Fibroblast of upper back skin (primary cell): ENCODE results near the gene CFAP100.

Source experiments
- DNase-seq: peaks from one replicate; pipeline ENCODE4 v3.0.0-alpha.2; 2013

The CFAP100 gene

DNA sequence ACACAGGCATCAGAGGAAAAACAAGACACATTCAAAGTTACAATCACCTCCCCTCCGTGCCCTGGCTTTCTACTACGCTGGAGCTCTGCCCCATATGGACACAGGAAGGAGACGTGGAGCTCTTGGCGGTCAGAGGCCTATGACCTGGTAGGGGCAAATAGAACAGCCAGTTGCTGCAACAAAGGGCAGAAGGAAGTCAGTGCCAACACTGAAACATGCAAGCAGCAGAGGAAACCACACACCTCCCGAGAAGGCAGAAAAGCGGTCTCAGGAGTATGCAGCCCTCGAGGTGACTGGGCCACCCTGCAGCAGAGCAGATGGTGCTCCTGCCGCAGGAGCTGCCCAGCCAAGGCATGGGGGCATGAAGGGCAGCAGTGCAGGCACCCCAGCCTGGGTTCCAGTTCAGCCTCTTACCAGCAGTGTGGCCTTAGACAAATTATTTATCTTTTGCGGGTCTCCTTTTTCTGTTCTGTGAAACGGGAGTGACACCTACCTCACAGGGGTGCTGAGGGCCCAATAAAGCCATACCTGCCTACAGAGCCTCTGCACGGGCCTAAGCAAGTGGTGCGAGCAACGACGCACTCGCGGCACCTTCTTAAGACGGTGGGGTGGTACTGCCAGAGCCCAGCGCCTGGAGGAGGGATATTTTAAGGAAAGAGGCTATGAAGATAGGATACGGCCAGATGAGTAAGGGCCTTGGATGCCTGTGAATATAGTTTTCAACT is 72.3 kb downstream of the CFAP100 start:
- DNase-seq, result no peak

DNA sequence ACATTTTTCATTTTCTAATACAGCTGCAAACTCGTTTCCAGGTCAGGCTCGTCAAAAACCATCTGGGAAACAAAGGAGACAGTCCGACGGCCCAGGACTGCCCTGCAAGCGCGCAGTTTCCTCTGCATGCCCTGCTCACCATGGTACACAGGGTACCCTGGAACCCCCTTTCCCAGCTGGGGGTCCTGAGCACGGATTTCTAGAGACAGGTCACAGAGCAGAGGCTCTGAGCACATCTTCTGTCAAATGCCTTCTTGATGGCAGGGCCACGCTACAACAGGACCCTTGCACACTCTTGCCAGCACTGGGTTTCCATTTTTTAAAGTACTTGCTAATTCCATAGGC is 72.9 kb downstream of the CFAP100 start:
- DNase-seq, result no peak

DNA sequence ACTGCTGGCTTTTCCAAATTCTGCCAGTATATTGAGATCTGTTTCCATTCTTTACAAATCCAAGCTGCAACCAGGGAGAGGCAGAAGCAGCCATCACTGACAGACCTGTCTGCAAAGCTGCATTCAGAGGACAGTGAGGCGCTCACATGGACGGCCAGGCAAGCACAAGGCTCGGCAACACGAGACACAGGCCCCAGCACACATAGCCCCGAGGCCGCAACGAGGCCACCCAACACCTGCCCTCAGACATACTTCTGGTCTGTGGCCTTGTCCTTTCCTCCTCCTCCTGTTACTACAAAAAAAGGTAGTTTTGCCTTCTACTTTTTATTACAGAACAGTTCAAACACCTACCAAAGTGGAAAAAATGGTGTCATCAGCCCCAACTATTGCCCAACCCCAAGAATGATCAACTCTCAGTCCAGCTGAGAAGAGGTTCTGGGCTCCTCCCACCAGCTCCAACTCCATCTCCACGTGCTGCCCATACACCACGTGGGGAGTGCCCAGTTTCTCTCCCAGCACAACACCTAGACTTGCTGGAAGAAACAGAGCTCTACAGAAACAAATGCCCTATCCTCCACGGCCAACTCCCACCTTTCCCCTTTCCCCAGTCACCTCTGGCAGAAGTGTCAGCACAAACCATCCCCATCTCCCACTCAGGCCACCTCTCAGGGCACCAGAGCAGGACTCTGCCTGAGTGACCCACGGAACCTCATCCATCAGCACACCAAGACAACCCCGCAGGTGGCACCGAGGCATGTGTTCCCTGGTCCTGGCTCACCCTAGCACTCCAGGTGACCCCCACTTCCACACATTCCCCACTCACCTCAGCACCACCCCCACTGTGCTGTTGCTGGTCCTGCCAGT is 73.6 kb downstream of the CFAP100 start:
- DNase-seq, result no peak

DNA sequence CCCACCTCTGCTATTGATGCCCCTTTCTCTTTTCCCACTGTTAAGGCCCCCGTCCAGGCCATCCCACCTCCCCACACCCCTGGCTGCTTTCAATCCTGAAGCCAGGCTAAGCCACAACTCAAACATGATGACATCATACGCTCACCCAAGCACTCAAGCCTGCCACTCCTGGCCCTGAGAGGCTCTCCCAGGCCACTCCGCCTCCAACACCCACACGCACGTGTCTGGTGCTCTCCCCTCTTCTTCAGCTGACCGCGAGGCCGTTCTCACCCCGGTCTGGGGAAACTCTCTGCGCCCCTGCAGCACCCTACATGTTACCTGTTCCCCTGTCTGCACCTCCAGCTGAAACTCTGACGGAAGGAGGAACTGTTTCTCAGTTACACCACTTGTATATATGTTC is 74.8 kb downstream of the CFAP100 start:
- no peak for DNase-seq

DNA sequence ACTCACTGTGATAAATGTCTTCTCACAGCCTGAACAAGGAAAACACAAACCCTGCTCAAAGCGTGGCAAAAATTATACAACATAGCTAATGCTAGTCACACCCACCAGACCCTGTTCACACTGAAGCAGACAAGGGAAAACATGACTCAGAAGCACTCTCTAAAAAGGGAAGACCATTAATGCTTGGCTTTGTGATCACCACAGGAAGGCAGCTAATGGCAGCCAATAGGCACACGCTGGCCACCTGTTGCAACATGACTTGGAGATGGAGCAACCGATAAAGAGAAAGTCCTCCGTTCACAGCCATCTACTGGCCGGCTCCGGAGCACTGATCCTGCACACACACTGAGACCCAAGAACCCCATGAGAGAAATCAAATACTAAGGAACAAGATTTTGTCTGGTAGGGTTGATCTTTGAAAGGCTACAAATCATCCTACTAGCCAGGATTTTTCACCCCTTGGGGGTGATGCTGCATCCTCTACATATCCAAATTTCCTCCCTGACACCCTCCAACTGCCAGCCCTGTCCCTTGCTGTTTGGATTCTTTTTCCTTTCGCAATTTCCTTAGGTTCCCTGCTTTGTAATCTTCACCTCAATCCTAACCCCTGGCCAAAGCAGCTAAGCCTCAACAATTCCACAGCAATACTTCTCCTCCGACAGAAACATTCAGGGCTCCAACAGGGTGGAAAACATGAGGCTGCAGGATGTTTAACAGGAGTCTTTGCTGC is 77.7 kb downstream of the CFAP100 start:
- peak; percentile 77 for DNase-seq

DNA sequence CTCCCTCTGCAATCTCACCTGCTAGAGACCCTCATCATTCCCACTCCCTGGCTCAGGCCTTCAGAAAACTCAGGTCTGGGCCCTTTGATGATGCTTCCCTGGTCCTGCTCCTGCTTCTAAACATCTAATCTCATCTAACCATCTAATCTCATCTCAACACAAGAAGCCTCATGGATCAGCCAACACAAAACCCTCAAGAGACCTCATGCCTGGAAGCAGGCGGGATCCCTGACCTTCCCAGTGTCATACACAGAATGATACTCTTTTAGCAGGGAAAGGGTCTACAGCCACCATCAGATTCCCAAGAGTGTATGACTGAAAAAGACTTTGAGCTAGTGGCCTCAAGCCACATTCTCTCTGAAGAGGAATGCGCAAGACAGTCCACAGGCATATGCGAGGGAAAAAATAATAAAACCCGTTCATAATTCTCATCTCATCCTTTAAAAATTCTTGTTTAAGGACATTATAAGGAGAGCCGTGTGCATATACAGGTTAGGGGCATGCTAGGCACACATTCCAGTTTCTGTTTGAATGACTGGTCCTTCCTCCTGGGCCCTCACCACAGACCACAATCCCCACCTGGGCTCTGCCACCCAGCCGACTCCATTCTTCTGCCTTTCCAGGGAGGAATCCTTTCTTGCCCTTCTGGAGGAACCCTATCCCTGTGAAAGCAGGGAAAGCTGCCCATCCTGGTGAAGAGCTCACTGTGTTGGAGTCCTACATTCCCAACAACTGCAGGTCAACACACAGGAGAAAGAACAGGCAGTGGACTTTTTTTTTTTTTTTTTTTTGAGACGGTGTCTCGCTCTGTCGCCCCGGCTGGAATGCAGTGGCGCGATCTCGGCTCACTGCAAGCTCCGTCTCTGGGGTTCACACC is 78.8 kb downstream of the CFAP100 start:
- DNase-seq, result no peak

DNA sequence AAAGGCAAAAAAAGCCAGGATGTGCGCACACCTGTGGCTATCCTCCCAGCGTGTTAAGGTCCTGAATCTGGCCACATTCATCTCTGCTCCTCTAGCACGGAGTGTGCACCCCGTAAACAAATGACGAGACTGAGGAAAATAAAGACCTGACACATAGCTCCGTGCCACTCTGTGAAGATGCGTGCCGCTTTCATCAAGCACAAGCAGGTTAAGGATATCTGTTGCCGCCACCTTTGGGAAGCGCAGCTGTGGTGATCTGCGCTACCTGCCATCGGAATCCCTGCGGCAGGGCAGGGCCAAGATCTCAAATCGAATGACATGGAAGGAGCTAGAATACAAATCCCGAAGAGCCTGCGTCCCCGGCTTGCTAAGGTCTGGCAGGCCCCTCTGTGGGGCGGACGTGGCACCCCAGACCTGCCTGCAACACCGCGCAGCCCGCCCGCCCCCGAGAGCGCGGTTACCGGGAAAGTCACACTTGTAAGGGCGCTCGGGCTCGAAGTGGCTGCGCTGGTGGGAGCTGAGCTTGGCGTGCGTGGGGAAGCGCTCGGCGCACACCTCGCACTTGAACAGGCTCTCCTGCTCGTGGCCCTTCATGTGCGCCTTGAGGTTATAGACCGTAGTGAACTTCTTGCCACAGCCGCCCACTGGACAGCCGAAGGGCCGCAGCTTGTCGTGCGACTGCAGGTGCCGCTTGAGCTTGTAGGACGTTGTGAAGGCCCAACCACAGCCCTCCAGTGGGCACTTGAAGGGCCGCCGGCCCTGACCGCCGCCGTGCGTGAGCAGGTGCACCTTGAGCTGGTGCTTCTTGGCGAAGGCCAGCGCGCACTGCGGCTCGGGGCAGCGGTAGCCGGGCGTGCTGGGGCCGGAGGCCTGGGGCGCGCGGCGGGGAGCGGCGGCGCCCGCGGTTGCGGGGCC is 80.0 kb downstream of the CFAP100 start:
- peak; percentile 9 for DNase-seq

DNA sequence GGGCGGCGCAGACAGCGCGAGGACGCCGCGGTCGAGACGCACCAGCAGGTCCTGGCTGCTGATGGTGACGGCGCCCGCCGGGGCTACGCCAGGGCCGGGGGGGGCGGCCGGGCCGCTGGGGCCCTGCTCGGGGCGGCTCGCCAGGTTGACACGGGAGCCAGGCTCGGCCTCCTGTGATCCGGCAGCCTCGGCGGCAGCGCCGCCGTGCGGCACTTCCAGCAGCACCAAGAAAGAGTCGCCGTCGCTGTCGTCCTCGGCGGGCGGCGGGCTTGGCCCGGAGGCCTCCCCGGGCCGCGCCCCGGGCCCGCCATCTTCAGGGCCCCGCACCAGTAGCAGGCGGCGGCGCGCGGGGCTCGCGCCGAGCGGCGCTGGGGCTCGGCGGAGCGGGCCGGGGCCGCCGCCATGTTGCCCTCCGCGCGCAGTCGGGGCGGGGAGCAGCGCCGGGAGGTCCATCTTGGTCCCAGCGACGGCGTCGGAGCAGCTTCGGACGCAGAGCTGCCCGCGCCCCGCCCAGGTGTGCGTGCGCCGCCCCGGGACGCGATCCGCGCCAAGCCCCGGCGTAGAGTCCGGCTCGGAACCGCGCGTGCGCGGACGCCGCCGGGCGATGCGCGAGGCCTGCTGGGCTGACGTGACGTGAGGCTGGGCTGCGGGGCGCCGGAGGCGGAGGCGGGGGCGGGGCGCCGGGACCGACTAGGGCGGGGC is 80.9 kb downstream of the CFAP100 start, which contains the start of gene ZXDC:
ZXDC (minus strand) TSS at position 479 of the 702 bp plus-strand sequence; CDS start at position 453, 26 bp downstream.
- peak; percentile 94 for DNase-seq

DNA sequence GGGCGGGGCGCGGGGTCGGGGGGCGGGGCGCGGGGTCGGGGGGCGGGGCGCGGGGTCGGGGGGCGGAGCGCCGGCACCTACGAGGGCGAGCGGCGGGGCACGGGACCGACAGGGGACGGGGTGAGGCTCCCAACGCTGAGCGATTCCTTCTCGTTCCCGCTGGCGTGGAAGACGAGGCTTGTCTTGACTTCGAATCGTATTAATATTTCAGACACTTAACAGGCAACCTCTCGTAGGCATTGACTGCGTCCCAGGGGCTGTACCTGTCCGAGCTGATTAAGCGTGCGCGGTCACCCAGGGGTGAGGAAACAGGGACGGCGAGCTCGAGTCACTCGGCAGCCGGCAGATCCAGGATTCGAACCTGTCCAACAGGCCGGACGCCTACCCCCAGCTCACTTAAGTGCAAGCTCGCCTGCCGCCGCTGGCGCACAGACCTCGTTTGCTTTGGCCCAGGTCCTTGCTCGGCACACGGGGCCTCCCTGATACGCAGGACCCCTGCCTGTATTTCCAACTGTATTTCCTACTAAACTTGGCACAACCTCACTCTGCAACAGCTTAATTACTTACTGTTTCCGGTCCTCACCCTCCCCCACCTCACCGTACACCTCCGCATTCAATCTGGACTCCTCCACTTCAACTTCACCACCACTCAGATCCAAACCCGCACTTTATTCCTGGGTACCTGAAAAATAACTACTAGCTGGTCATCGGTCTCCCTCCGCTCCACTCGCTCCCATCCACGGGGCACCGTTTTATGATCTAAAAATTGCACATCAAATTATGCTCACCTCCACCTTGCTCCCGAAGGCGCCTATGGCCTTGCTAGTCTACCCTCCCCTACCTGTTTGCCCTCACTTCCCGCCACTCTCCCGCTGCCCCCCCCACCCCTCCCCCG is 81.7 kb downstream of the CFAP100 start:
- peak; percentile 20 for DNase-seq

DNA sequence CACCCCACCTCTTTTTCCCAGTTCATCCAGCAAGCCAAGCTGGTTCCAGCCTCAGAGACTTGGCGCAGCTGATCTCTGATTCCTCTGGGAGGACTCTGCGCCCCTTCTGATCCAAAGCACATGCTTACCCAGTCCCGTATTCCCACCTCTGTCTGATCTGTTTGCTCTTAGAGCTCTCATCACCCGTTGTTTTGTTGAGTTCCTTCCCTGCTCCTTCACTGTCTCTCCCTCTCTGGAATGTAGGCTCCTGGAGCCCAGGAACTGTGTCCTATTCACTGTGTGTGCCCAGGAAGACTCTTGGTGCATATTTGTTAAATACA is 82.3 kb downstream of the CFAP100 start:
- DNase-seq, result no peak

DNA sequence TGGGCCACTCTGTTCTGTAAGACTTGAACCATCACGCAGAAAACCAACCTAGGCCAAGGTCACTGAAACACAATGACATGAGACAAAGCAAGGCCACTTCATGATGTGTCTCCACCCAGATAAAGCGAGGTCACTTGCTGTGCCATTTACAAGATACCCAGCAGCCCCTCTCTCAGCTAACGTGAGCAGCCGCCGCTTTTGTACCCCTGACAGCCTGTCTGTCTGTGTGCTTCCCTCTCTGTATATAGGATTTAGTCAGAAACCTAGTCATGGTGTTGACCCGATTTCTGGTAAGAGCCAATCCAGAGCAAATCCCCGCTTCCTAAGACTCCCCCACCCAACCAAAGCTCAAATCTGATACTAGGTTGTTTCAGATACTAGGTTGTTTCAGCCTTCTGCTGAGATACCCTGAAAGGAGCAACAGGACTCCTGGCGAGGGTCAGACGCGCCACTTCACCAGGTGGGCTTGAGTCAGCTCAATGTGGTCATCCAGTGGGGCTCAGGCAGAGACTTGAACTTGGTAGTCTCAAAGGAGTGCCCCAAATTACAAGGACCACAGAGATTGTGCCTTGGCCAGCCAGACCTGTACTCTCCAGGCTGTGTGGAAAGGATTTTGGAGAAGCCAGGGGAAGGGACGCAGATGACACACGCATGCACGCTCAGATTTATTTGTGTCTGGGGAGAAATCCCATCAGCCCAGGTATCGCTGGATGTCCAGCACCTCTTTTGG is 84.0 kb downstream of the CFAP100 start:
- no peak for DNase-seq

DNA sequence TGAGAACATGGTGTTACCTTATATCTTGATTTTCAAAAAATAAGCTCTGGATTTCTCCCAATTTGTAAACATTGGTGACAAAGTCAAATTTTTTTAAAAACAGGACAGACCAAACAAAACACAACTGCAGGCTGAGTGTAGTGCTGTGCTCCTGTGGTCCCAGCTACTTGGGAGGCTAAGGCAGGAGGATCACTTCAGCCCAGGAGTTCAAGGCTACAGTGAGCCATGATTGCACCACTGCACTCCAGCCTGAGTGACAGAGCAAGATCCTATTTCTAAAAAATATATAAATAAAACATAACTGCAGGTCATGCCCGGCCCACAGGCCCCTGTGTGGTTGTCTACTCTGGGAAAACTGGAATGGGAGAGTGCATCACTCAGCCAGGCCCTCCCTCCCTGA is 84.9 kb downstream of the CFAP100 start:
- DNase-seq, result no peak

DNA sequence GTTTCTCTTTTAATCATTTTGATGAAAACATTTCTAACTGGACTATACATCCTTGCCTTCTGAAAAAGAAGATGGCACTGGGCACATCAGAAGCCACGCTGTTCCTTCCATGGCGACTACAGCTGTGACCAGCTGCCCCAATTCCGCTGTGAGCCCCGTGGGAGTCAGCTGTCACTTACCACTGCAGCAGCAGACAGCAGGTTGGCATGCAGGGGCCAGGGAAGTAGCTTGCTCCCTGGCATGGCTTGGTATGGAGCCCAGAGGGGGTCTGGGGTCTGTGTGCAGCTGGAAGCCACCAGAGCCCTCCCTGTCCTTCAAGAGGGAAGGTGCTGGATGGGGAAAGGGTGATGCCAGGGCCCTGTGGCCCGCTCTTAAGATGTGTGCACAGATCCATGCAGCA is 85.5 kb downstream of the CFAP100 start:
- DNase-seq, result no peak

DNA sequence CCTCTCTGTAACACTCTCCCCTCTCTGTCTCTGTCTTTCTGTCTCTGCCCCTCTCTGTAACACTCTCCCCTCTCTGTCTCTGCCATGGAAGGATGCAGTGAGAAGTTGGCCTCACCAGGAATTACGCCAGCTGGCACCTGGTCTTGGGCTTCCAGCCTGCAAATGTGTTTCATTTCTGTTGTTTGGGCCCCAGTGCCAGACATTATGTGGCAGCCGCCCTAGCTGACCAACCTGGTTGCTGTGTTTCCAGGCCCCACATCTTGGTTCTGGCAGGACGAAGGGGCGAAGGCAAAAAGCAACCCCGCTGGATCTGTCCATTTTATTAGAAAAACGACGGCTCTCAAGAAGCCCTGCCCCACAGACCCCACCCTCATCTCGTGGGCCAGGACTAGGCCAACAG is 86.2 kb downstream of the CFAP100 start:
- DNase-seq, result no peak

DNA sequence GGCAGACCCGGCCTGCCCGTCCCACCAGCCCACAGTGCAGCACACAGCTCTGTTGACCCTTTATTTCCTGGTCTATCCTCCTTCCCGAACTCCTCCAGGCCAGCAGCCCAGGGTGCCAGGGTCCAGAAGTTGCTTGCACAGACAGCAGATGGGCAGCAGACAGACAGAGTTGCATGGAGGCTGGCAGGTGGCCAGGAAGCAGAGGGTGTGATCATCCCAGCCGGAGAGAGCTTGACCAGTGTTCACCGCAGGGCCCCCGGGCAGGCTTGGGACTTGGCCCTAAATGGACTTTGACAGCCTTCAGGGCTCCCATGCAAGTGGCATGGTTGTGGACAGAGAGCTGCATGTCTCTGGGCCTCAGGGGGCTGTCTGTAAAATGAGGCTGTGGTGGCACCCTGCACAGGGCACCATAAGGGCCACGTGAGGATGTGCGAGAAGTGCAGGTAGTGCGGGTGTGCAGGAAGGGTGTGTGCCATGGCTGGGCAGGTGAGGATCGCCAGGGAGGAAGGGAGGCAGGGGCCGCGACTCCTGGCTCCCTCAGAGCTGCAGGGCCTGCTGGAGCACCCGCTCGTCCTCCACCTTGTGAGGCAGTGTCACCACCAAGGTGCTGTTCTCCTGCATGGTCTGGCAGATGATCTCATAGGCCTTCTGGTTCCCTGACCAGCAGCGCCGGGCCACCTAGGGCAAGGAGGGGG is 87.2 kb downstream of the CFAP100 start:
- peak; percentile 13 for DNase-seq

DNA sequence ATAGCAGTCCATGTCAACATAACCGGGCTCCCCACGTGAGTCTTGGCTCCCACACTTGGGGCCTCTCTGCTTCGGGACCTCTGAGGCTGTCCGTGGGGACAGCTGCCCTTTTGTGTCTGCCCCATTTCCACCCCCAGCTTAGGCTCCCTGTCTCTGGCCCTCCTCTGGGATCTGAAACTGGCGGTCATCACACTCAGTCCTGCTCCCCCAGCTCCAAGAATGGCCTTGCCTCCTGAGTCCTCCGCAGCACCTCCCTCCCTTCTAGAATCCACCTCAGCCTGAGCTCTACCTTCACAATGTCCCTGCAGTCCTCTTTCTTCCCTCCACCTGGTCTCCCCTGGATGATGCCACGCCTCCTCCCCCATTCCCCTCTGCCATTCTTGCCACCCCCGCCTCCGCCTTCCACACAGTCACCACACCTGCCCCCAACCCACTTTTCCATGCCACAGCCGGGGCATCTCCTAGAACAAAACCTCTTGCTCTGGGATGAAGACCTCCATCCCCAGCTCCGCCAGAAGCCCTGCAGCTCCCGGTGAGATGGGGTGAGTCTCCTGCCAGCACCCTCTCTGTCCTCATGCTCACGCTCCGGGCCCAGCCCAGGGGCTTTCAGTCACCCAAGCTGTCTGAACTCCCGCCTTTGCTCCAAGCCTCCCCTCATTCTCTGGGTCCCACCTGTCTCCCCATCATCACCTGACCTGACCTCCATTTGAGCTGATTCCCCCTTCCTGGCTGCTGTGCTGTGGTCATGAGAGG is 88.0 kb downstream of the CFAP100 start:
- no peak for DNase-seq

DNA sequence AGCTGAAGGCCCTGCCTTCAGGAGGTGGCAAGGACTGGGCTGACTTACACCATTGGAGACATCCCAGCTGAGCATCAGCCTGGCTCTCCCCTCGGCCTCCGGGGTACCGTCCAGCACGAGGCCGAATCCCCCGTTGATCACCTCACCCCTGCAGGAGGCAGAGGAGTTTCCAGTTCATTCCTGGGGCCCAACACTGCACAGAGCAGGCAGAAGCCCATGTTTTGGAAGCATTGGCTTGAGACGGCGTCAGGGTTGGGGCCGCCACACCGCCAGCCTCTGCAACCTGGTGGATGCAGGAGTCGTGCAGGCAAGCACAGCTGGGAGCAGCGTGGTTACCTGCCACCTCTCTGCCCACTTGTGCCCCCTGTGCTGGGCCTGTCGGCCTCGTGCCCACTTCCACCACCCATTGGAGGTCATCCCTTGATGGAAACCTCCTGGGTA is 88.6 kb downstream of the CFAP100 start:
- DNase-seq, result no peak

DNA sequence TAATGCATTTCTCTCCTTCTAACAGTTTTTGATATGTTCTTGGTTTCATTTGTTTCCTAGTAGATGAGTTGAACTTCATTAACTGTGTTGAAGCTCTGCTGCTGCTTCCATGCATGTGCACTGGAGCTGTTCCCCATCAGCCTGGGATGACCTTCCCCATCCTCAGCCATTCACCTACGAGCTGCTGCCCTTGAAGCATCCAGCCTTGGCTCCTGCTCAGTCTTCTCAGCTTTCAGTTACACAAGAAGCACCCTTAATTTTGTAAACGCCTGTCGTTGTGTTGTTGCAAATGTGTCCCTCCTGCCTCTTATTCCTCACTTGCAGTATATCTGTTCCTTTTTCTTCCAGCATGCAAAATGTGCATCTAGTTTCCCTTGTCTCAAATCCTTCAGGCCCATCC is 89.4 kb downstream of the CFAP100 start:
- no peak for DNase-seq
